WTC11 (cell line): ENCODE measurements around the gene PRKCB.

Experiments used
- ARID4B ChIP-seq: sonication (generic); formaldehyde crosslinking; IDR thresholded peaks from 2 replicates; pipeline ENCODE4 v1.8.0; 2023; ENCODE audit warnings: missing genetic modification reagents, mild to moderate bottlenecking, borderline replicate concordance
- CREB1 ChIP-seq: sonication (generic); formaldehyde crosslinking; IDR thresholded peaks from 2 replicates; pipeline ENCODE4 v1.8.0; 2023; ENCODE audit warnings: mild to moderate bottlenecking, missing genetic modification reagents
- CTCF ChIP-seq: fragments of 200-600 bp; IDR thresholded peaks from 2 replicates; pipeline ENCODE4 v1.8.0; 2022; ENCODE audit warnings: antibody characterized with exemption
- MYBL2 ChIP-seq: sonication (generic); formaldehyde crosslinking; IDR thresholded peaks from 2 replicates; pipeline ENCODE4 v1.8.1; 2023; ENCODE audit warnings: mild to moderate bottlenecking, moderate library complexity, missing genetic modification reagents
- ZNF219 ChIP-seq: sonication (generic); formaldehyde crosslinking; IDR thresholded peaks from 2 replicates; pipeline ENCODE4 v1.8.0; 2023; ENCODE audit warnings: missing genetic modification reagents, mild to moderate bottlenecking, borderline replicate concordance
- TF ChIP-seq, protein P1 (sequence below): sonication (generic); formaldehyde crosslinking; conservative IDR thresholded peaks from 2 replicates; pipeline ENCODE4 v1.8.1; 2023; ENCODE audit warnings: mild to moderate bottlenecking, low read depth, missing genetic modification reagents, moderate library complexity
- TF ChIP-seq, protein P2 (sequence below): sonication (generic); formaldehyde crosslinking; IDR thresholded peaks from 2 replicates; pipeline ENCODE4 v1.8.1; 2023; ENCODE audit warnings: mild to moderate bottlenecking, missing genetic modification reagents

- TF ChIP-seq, protein P1, sequence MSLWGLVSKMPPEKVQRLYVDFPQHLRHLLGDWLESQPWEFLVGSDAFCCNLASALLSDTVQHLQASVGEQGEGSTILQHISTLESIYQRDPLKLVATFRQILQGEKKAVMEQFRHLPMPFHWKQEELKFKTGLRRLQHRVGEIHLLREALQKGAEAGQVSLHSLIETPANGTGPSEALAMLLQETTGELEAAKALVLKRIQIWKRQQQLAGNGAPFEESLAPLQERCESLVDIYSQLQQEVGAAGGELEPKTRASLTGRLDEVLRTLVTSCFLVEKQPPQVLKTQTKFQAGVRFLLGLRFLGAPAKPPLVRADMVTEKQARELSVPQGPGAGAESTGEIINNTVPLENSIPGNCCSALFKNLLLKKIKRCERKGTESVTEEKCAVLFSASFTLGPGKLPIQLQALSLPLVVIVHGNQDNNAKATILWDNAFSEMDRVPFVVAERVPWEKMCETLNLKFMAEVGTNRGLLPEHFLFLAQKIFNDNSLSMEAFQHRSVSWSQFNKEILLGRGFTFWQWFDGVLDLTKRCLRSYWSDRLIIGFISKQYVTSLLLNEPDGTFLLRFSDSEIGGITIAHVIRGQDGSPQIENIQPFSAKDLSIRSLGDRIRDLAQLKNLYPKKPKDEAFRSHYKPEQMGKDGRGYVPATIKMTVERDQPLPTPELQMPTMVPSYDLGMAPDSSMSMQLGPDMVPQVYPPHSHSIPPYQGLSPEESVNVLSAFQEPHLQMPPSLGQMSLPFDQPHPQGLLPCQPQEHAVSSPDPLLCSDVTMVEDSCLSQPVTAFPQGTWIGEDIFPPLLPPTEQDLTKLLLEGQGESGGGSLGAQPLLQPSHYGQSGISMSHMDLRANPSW (CRISPR knock-in tag), result no peak
- TF ChIP-seq CTCF, result no peak
- no peak for TF ChIP-seq CREB1 (CRISPR knock-in tag)
- no peak for TF ChIP-seq ARID4B
- no peak for TF ChIP-seq MYBL2 (CRISPR knock-in tag)
- no peak for TF ChIP-seq ZNF219 (CRISPR knock-in tag)
- TF ChIP-seq, protein P2, sequence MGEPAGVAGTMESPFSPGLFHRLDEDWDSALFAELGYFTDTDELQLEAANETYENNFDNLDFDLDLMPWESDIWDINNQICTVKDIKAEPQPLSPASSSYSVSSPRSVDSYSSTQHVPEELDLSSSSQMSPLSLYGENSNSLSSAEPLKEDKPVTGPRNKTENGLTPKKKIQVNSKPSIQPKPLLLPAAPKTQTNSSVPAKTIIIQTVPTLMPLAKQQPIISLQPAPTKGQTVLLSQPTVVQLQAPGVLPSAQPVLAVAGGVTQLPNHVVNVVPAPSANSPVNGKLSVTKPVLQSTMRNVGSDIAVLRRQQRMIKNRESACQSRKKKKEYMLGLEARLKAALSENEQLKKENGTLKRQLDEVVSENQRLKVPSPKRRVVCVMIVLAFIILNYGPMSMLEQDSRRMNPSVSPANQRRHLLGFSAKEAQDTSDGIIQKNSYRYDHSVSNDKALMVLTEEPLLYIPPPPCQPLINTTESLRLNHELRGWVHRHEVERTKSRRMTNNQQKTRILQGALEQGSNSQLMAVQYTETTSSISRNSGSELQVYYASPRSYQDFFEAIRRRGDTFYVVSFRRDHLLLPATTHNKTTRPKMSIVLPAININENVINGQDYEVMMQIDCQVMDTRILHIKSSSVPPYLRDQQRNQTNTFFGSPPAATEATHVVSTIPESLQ (CRISPR knock-in tag), result no peak
Measured at GRCh38 chr16:24156777-24157176, 321.0 kb downstream of the PRKCB start.
